Muscle layer of colon (tissue), 2 donors: Measurements from ENCODE around the gene RASGRF1.
"Not testable (repeated sequence)": the region's sequence is repeated elsewhere in the genome, so short reads cannot be mapped to it uniquely, and the experiment has no call there.

Experiments
- H3K27ac ChIP-seq: one replicate; pipeline ENCODE4 v1.7.0; 2013; ENCODE audit warnings: low read depth, mild to moderate bottlenecking, low read length, moderate library complexity
- H3K27me3 ChIP-seq, 2 donors: one replicate each; pipeline ENCODE4 v1.7.0; 2013; ENCODE audit warnings: low read length in 2 of 2, mild to moderate bottlenecking in 2 of 2; ENCODE audit not compliant: insufficient read depth in 2 of 2, control insufficient read depth in 1 of 2
- H3K36me3 ChIP-seq: one replicate; pipeline ENCODE4 v1.7.0; 2013; ENCODE audit warnings: mild to moderate bottlenecking, low read length; ENCODE audit not compliant: insufficient read depth
- H3K4me1 ChIP-seq: one replicate; pipeline ENCODE4 v1.7.0; 2013; ENCODE audit warnings: mild to moderate bottlenecking, low read length; ENCODE audit not compliant: insufficient read depth
- H3K4me3 ChIP-seq, 2 donors: one replicate each; pipeline ENCODE4 v1.7.0; 2013; ENCODE audit warnings: low read length in 2 of 2, low read depth in 1 of 2, mild to moderate bottlenecking in 1 of 2, moderate library complexity in 1 of 2
- H3K9ac ChIP-seq: one replicate; pipeline ENCODE4 v1.7.0; 2013; ENCODE audit warnings: low read length
- H3K9me3 ChIP-seq: one replicate; pipeline ENCODE4 v1.7.0; 2013; ENCODE audit warnings: mild to moderate bottlenecking, low read length
- donor health status: abdominal sarcoma.
- donor health status: Adenocarcinoma of cecum.

RASGRF1 gene

DNA sequence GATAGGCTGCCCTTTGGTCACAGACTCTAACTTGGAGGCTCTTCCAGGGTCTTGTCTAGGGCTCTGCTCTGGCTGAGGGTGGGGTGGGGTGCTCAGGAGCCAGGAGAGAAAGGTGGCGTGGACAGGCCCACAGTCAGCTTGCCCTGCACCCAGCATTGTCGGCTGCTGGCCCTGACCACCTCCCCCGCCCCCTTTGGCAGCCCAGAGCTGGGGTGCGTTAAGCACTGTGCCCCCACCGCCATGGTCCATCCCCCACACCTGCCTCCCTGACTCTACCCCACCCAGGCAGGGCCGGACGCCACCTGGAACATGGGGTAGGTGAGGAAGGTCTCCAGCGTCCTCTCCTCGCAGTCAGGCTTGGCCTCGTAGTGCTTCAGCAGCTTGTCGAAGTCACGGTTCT is 58.8 kb downstream of the RASGRF1 start:
- no peaks in the 10 kb centered on the region for H3K27me3 ChIP-seq
- no peak overlapping the region for H3K27ac ChIP-seq
- H3K36me3 ChIP-seq, result no peaks in the 10 kb centered on the region
- no peaks in the 10 kb centered on the region for H3K4me1 ChIP-seq
- H3K9me3 ChIP-seq, result no peaks in the 10 kb centered on the region
- H3K4me3 ChIP-seq, result no peak overlapping the region
- H3K9ac ChIP-seq, result no peak overlapping the region

DNA sequence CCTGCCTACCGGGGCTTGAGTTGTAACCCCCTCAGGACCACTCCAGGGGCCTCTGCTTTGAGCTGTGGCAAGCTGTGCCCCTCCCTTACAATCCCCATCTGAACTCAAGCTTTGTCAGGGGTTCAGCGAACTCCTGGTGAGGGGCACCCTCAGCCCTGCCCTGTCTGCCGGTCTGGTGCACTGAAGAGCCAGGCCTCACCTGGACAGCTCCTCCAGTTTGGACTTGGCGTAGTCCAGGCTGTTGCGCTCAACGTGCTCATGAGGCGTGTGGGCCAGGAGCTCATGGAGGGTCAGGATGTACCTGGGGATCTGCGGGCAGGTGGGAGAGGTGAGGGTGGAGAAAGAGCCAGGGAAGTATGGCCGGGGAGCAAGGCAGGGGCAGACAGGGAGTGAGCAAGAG is 59.4 kb downstream of the RASGRF1 start:
- Histone ChIP-seq H3K4me1 (no peaks in the 10 kb centered on the region), H3K9ac (no peak overlapping the region), H3K9me3 (no peaks in the 10 kb centered on the region), H3K36me3 (no peaks in the 10 kb centered on the region), H3K4me3 (no peak overlapping the region), H3K27ac (no peak overlapping the region), H3K27me3 (no peaks in the 10 kb centered on the region)

- no peak overlapping the region for H3K4me3 ChIP-seq
- peaks cover 0 to 2% of the 10 kb centered on the region in 2 donors for H3K27me3 ChIP-seq
- H3K9ac ChIP-seq, result no peak overlapping the region
- no peak overlapping the region for H3K27ac ChIP-seq
- H3K36me3 ChIP-seq, result no peaks in the 10 kb centered on the region
- H3K9me3 ChIP-seq, result no peaks in the 10 kb centered on the region
- no peaks in the 10 kb centered on the region for H3K4me1 ChIP-seq
These were observed 60.1 kb downstream of the RASGRF1 start for GRCh38 chr15:79030470-79030869.

DNA sequence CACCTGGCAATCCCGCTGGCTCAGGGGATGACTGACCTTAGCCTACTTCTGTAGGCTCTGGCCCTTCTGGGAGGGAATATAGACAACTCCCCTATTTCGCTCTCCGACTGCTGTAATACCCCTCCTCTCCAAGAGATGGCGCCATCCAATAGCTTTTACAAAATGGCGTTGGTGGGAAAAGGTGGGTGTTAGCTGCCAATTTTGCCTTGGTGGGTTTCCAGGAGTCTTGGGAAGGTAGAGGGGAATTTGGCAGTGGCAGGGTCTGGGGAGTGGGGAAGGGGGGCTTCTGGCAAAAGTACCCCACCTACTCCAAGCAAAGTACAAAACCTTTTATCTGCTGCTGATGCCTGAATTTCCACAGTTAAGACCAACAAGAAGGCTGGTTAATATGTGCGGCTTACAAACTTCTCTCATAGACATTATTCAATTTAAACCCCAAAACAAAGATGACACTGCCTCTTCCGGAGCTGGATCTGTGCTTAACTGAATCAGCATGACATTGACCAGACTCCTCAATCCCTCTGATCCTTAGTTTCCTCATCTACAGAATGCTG is 62.1 kb downstream of the RASGRF1 start:
- Histone ChIP-seq H3K4me1 (no peaks in the 10 kb centered on the region), H3K9ac (no peak overlapping the region), H3K9me3 (no peaks in the 10 kb centered on the region), H3K27ac (no peak overlapping the region), H3K36me3 (no peaks in the 10 kb centered on the region), H3K27me3 (peaks cover 0 to 5% of the 10 kb centered on the region in 2 donors), H3K4me3 (no peak overlapping the region)

DNA sequence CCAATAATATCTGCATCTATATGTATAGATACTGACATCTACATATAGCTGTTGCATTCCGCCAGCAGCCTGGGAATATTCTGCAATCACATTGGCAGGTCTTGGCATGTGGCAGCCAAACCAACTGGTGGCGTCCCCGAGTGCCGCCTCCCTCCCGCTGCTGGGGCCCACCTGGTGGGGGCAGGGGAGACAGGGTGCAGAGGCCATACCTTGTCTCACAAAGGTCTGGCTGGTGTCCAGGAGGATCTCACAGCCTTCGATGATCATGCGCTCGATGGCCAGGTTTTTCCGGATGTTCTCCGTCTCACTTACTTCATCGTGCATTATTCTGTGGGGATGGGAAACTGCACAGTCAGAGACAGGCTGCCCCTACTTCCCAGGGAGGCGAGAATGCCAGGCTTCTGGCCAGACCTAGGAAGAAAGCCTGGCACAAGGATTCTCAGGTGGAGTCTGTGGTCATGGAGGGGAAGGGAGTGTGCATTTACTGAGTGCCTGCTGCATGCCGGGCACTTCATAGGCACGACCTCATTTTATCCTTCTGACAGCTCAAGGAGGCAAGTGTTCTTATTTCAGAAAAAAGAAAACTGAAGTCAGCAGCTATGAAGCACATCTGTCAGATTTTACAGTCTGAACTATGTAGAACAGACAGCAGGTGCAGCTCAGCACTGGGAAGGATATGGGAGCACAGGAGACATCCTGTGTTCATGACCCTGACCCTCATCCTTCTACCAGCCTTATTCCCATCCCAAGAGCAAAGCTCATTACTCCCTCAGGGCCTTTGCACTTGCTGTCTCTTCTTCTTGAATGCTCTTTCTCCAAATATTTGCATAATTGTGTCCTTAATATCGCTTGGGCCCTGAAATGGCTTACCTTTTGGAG is 62.8 kb downstream of the RASGRF1 start:
- Histone ChIP-seq H3K27ac (no peak overlapping the region), H3K36me3 (no peaks in the 10 kb centered on the region), H3K27me3 (peaks cover 0 to 5% of the 10 kb centered on the region in 2 donors), H3K9ac (no peak overlapping the region), H3K4me3 (no peak overlapping the region), H3K9me3 (no peaks in the 10 kb centered on the region), H3K4me1 (no peaks in the 10 kb centered on the region)

- H3K4me1 ChIP-seq, result no peaks in the 10 kb centered on the region
- H3K36me3 ChIP-seq, result no peaks in the 10 kb centered on the region
- no peak overlapping the region for H3K27ac ChIP-seq
- H3K4me3 ChIP-seq, result no peak overlapping the region
- no peaks in the 10 kb centered on the region for H3K9me3 ChIP-seq
- H3K27me3 ChIP-seq, result peaks cover 0 to 5% of the 10 kb centered on the region in 2 donors
- H3K9ac ChIP-seq, result no peak overlapping the region
These were observed 64.8 kb downstream of the RASGRF1 start for GRCh38 chr15:79025802-79026201.

- no peaks in the 10 kb centered on the region for H3K9me3 ChIP-seq
- no peak overlapping the region for H3K4me3 ChIP-seq
- no peak overlapping the region for H3K9ac ChIP-seq
- H3K4me1 ChIP-seq, result no peaks in the 10 kb centered on the region
- no peak overlapping the region for H3K27ac ChIP-seq
- peaks cover 0 to 5% of the 10 kb centered on the region in 2 donors for H3K27me3 ChIP-seq
- no peaks in the 10 kb centered on the region for H3K36me3 ChIP-seq
These were observed 65.4 kb downstream of the RASGRF1 start for GRCh38 chr15:79025201-79025600.

GRCh38 chr15:79024493-79024892 is 66.1 kb downstream of the RASGRF1 start:
- H3K9me3 ChIP-seq, H3K4me3 ChIP-seq, H3K36me3 ChIP-seq, H3K4me1 ChIP-seq, H3K27ac ChIP-seq, H3K27me3 ChIP-seq, H3K9ac ChIP-seq: not testable (repeated sequence)

DNA sequence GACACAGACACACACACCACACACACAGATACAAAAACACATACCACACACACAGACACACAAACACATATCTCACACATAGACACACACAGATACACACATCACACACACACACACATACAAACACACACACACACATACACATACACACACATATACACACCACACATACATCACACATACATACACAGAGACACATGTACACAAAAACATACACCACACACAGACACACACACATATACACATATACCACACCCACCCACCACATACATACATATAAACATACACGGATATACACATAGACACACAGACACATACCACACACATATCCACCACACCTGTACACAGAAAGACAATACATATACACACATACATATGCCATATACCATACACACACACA is 66.7 kb downstream of the RASGRF1 start:
- no peaks in the 10 kb centered on the region for H3K36me3 ChIP-seq
- H3K27me3 ChIP-seq, result peaks cover 0 to 5% of the 10 kb centered on the region in 2 donors
- no peaks in the 10 kb centered on the region for H3K4me1 ChIP-seq
- no peaks in the 10 kb centered on the region for H3K9me3 ChIP-seq
- H3K4me3 ChIP-seq, result no peak overlapping the region
- H3K9ac ChIP-seq, result no peak overlapping the region
- H3K27ac ChIP-seq, result no peak overlapping the region

DNA sequence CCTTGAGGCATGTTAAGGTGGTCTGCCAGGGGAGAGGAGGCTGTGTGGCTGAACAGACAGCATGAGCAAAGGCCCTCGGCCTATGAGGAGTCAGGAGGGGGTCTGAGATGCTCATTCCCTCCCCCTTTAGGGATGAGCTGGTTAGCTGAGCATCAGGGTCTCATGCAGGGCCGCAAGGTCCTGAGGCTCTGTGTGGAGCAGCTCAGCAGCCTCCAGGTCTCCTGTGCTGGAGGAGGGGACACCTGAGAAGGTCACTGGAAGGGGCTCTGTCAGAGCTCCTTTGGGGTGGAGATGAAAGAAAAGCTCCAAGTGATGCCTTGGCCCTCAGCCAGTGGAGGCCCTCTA is 67.1 kb downstream of the RASGRF1 start:
- H3K4me3 ChIP-seq, result no peak overlapping the region
- no peaks in the 10 kb centered on the region for H3K9me3 ChIP-seq
- no peak overlapping the region for H3K9ac ChIP-seq
- H3K4me1 ChIP-seq, result no peaks in the 10 kb centered on the region
- peaks cover 0 to 5% of the 10 kb centered on the region in 2 donors for H3K27me3 ChIP-seq
- no peaks in the 10 kb centered on the region for H3K36me3 ChIP-seq
- no peak overlapping the region for H3K27ac ChIP-seq

- Histone ChIP-seq H3K4me3 (no peak overlapping the region), H3K27ac (no peak overlapping the region), H3K9me3 (no peaks in the 10 kb centered on the region), H3K27me3 (no peaks in the 10 kb centered on the region), H3K9ac (no peak overlapping the region), H3K4me1 (no peaks in the 10 kb centered on the region), H3K36me3 (no peaks in the 10 kb centered on the region)
These were observed 71.6 kb downstream of the RASGRF1 start for GRCh38 chr15:79018960-79019359.

GRCh38 chr15:79017953-79018352 is 72.6 kb downstream of the RASGRF1 start:
- Histone ChIP-seq H3K4me3 (no peak overlapping the region), H3K36me3 (no peaks in the 10 kb centered on the region), H3K9ac (no peak overlapping the region), H3K27ac (no peak overlapping the region), H3K4me1 (no peaks in the 10 kb centered on the region), H3K9me3 (no peaks in the 10 kb centered on the region), H3K27me3 (no peaks in the 10 kb centered on the region)
